SK-N-SH (cell line): ENCODE results near the gene SLC22A7. TPM values are rescaled to one million over a fixed set of nuclear protein-coding genes. Genes with fewer than 3 reads are reported as not detected.

Experiments used
- CTCF ChIA-PET: fragments of 300-600, 350-600 bp; formaldehyde crosslinking; extraction: SDS; loops from one replicate; lab custom pipeline; 2021; lab: Yijun Ruan, JAX
- POLR2A ChIA-PET: fragments of 350-600 bp; sonication (Branson Sonifier 250); formaldehyde crosslinking; extraction: SDS; loops from one replicate; lab custom pipeline; 2020; ENCODE audit warnings: antibody characterized with exemption, inconsistent platforms; lab: Yijun Ruan, JAX
- DNase-seq: peaks from one replicate; pipeline ENCODE4 v3.0.0; 2012
- H2AFZ ChIP-seq: fragments of 200-600 bp; sonication (generic); 2 replicates; pipeline ENCODE4 v1.8.1; 2016; ENCODE audit warnings: antibody characterized with exemption, mild to moderate bottlenecking, low read depth
- H3F3A ChIP-seq: fragments of 200-600 bp; sonication (generic); replicated peaks from 2 replicates; pipeline ENCODE3; 2016; ENCODE audit warnings: antibody characterized with exemption, mild to moderate bottlenecking; ENCODE audit not compliant: insufficient read depth
- H3K27ac ChIP-seq, 2 experiments: fragments of 200-500 bp in 1 of 2; fragments of 200-600 bp in 1 of 2; sonication (Bioruptor generic) in 1 of 2; sonication (generic), shearing (Covaris generic) in 1 of 2; 2 replicates each; pipeline versions ENCODE4 v1.5.1 to v1.6.1; 2014 to 2016; ENCODE audit warnings: low read depth in 2 of 2, inconsistent platforms in 1 of 2, low read length in 1 of 2, mild to moderate bottlenecking in 1 of 2, mixed read lengths in 1 of 2
- H3K27me3 ChIP-seq: fragments of 200-600 bp; sonication (generic), shearing (Covaris generic); 2 replicates; pipeline ENCODE4 v1.6.1; 2016; ENCODE audit warnings: mixed run types; ENCODE audit not compliant: insufficient read depth
- H3K36me3 ChIP-seq, 2 experiments: fragments of 200-500 bp in 1 of 2; fragments of 200-600 bp in 1 of 2; sonication (Bioruptor generic) in 1 of 2; sonication (generic) in 1 of 2; replicated peaks in 1 of 2; 2 replicates each; pipeline versions ENCODE3 to v1.5.1; 2014 to 2016; ENCODE audit warnings: low read length in 1 of 2, mild to moderate bottlenecking in 1 of 2; ENCODE audit not compliant: insufficient read depth in 2 of 2, control insufficient read depth in 1 of 2
- H3K4me1 ChIP-seq, 2 experiments: fragments of 200-500 bp in 1 of 2; fragments of 200-600 bp in 1 of 2; sonication (Bioruptor generic) in 1 of 2; sonication (generic), shearing (Covaris generic) in 1 of 2; 2 replicates each; pipeline versions ENCODE4 v1.5.1 to v1.6.1; 2014 to 2016; ENCODE audit warnings: low read depth in 1 of 2, low read length in 1 of 2, mixed run types in 1 of 2; ENCODE audit not compliant: insufficient read depth in 2 of 2, control insufficient read depth in 1 of 2
- H3K4me2 ChIP-seq: fragments of 200-600 bp; sonication (generic), shearing (Covaris generic); 2 replicates; pipeline ENCODE4 v1.6.1; 2017; ENCODE audit warnings: mixed run types
- H3K4me3 ChIP-seq, 2 experiments: fragments of 200-500 bp in 1 of 2; fragments of 200-600 bp in 1 of 2; sonication (Bioruptor generic) in 1 of 2; sonication (generic), shearing (Covaris generic) in 1 of 2; 2 replicates each; pipeline versions ENCODE4 v1.5.1 to v1.8.1; 2014 to 2016; ENCODE audit warnings: low read depth in 2 of 2, inconsistent platforms in 1 of 2, low read length in 1 of 2, mild to moderate bottlenecking in 1 of 2, mixed read lengths in 1 of 2, moderate library complexity in 1 of 2
- H3K79me2 ChIP-seq: fragments of 200-600 bp; sonication (generic); 2 replicates; pipeline ENCODE4 v1.8.1; 2017; ENCODE audit warnings: mild to moderate bottlenecking; ENCODE audit not compliant: insufficient read depth
- H3K9ac ChIP-seq: fragments of 200-600 bp; sonication (generic); 2 replicates; pipeline ENCODE4 v1.6.1; 2017; ENCODE audit warnings: mixed run types
- H3K9me2 ChIP-seq: fragments of 200-600 bp; sonication (generic); 2 replicates; pipeline ENCODE4 v1.6.1; 2017; ENCODE audit warnings: mixed run types
- H3K9me3 ChIP-seq: fragments of 200-600 bp; sonication (generic); 2 replicates; pipeline ENCODE4 v1.6.1; 2017; ENCODE audit warnings: mixed run types, mild to moderate bottlenecking, moderate library complexity
- H4K20me1 ChIP-seq: fragments of 200-600 bp; sonication (generic); 2 replicates; pipeline ENCODE4 v1.6.1; 2017; ENCODE audit warnings: mild to moderate bottlenecking, mixed run types; ENCODE audit not compliant: insufficient read depth
- CTCF ChIP-seq: fragments of 200-600 bp; sonication (generic); IDR thresholded peaks from 2 replicates; pipeline ENCODE4 v1.6.1; 2017; ENCODE audit warnings: antibody characterized with exemption, mild to moderate bottlenecking, moderate library complexity
- ELF1 ChIP-seq: IDR thresholded peaks from 2 replicates; pipeline ENCODE4 v1.4.0; 2012
- FOXM1 ChIP-seq: IDR thresholded peaks from 2 replicates; pipeline ENCODE4 v1.4.0; 2012; ENCODE audit warnings: low read depth, mild to moderate bottlenecking
- GABPA ChIP-seq: IDR thresholded peaks from 2 replicates; pipeline ENCODE4 v1.4.0; 2012; ENCODE audit warnings: low read depth, mild to moderate bottlenecking
- IRF3 ChIP-seq: fragments of 150-350 bp; IDR thresholded peaks from 2 replicates; pipeline ENCODE4 v1.6.1; 2016; ENCODE audit warnings: mild to moderate bottlenecking, low read depth, low read length
- MAX ChIP-seq: IDR thresholded peaks from 2 replicates; pipeline ENCODE4 v1.4.0; 2012; ENCODE audit warnings: low read depth
- MXI1 ChIP-seq: IDR thresholded peaks from 2 replicates; pipeline ENCODE4 v1.6.1; 2012; ENCODE audit warnings: mild to moderate bottlenecking, low read depth, low read length, improper control_type of control experiment
- NRF1 ChIP-seq: IDR thresholded peaks from 2 replicates; pipeline ENCODE4 v1.6.1; 2012; ENCODE audit warnings: low read depth, mild to moderate bottlenecking, low read length
- PBX3 ChIP-seq: IDR thresholded peaks from 2 replicates; pipeline ENCODE4; 2012
- RCOR1 ChIP-seq: fragments of 150-350 bp; IDR thresholded peaks from 2 replicates; pipeline ENCODE4 v1.6.1; 2017; ENCODE audit warnings: antibody characterized with exemption, low read length
- TCF12 ChIP-seq: IDR thresholded peaks from 2 replicates; pipeline ENCODE4 v1.4.0; 2012
- YY1 ChIP-seq: IDR thresholded peaks from 2 replicates; pipeline ENCODE4 v1.4.0; 2012; ENCODE audit warnings: low read depth, mild to moderate bottlenecking
- WGBS: methylation state at CpG from one replicate; pipeline ENCODE4 v1.1.6; 2017; ENCODE audit warnings: low lambda C conversion rate; 5-methylcytosine and 5-hydroxymethylcytosine counted together
- polyA plus RNA-seq, 3 experiments: library from polyadenylated mRNA; depleted of rRNA; stranded (reverse); fragments of >200 nt; gene quantifications; 2 replicates each; pipeline ENCODE4 v1.2.3, GENCODE V29; 2012

The SLC22A7 gene
- polyA plus RNA-seq, 1 of the 3 experiments (the other 2 are of a cell fraction): not detected

GRCh38 chr6:43318011-43318410 lies 20.0 kb downstream of the SLC22A7 start:
- Histone ChIP-seq H2AFZ (no peak overlapping the region), H3K4me3 (no peak overlapping the region)
- POLR2A ChIA-PET: interaction anchor here (0.6 kb wide), 1 partner anchor 121 kb away, joined by 3 read pairs; no protein-coding TSS in a partner anchor

More at GRCh38 chr6:43318011-43318410, 20.0 kb downstream of the SLC22A7 start:
- no peak overlapping the region for H3K4me2 ChIP-seq
- H4K20me1 ChIP-seq: no peaks in the 10 kb centered on the region
- no peaks in the 10 kb centered on the region for H3K9me3 ChIP-seq
- H3K27ac ChIP-seq: no peak overlapping the region
- TF ChIP-seq YY1 (no peak), NRF1 (no peak), MAX (no peak), CTCF (no peak), PBX3 (no peak), ELF1 (no peak), MXI1 (no peak), IRF3 (no peak), TCF12 (no peak), RCOR1 (no peak), FOXM1 (no peak), GABPA (no peak)
- no peak for DNase-seq
- H3F3A ChIP-seq: no peaks in the 10 kb centered on the region
- H3K4me1 ChIP-seq: no peaks in the 10 kb centered on the region
- H3K27me3 ChIP-seq: no peaks in the 10 kb centered on the region
- H3K9me2 ChIP-seq: no peaks in the 10 kb centered on the region
- CTCF ChIA-PET: interaction anchor here (1.1 to 1.3 kb wide), 2 partner anchors 11 to 19 kb away, joined by 3 read pairs; no protein-coding TSS in a partner anchor
- no peaks in the 10 kb centered on the region for H3K79me2 ChIP-seq
- H3K9ac ChIP-seq: no peak overlapping the region
- 97% methylated on average over 2 of the region's 2 CpGs for WGBS
- H3K36me3 ChIP-seq: no peaks in the 10 kb centered on the region
